OCI-LY7 (cell line): ENCODE results near the gene CLEC3A.

ENCODE experiments used
- CTCF ChIP-seq: fragments of 200-600 bp; sonication (generic); conservative IDR thresholded peaks from 2 replicates; pipeline ENCODE4 v1.5.1; 2014; ENCODE audit warnings: mild to moderate bottlenecking, antibody characterized with exemption, low read length, moderate library complexity, mixed read lengths
- EZH2phosphoT487 ChIP-seq: fragments of 200-600 bp; sonication (generic); IDR thresholded peaks from 2 replicates; pipeline ENCODE4 v1.6.1; 2018; ENCODE audit warnings: low read depth, borderline replicate concordance, mild to moderate bottlenecking, mixed run types, antibody characterized with exemption, low read length, moderate library complexity, mixed read lengths

GRCh38 chr16:78075800-78076199, 53.5 kb downstream of the CLEC3A start:
- TF ChIP-seq CTCF (no peak), EZH2phosphoT487 (no peak)
